ENCODE data around the gene S100A5. TPM values are rescaled to one million over a fixed set of nuclear protein-coding genes. Genes with fewer than 3 reads are reported as not detected.

S100A5 gene
- total RNA-seq, 1 donor from 2014 or later, result not detected

DNA sequence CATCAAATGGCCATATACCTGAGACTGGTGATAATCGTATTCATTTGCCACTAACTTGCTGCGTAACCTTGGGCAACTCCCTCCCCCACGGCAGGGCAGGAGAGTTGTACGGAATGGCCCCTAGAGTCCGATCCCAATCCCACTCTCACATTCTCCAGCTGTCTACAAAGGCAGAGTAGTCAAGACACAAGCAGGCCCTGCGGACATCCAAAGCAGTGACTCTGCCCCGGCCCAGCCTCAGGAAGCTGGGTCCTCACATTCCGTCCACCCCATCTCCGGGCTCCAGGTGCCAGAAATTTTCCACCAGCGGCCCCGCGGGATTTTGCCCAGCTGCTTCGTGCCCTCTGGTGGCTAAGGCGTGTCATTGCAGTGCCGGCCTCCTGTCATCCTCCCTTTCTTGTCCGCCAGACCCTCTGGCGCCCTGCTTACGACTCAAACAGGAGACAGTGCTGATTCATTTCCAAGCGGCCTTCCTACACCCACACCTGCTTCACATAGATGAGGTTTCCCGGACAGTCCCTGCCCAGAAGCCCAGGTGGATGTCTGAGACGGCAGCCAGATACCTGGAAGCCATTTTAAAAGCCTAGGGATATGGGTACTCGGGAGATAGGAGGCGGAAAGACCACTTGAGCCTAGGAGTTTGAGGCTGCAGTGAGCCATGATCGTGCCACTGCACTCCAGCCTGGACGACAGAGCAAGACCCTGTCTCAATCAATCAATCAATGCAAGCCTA is 27.8 kb upstream of the S100A5 start:
- Mint-ChIP-seq H3K9me3 (no peaks in the 10 kb centered on the region), H3K36me3 (ENCODE audit: low read depth) (no peaks in the 10 kb centered on the region), H3K4me1 (peaks cover 56% of the 10 kb centered on the region), H3K27ac (ENCODE audit: unreplicated experiment) (peak overlapping the region; percentile 97), H3K27me3 (ENCODE audit: low read depth) (no peaks in the 10 kb centered on the region), H3K4me3 (peak overlapping the region; percentile 71)
- TF ChIP-seq, protein P1, sequence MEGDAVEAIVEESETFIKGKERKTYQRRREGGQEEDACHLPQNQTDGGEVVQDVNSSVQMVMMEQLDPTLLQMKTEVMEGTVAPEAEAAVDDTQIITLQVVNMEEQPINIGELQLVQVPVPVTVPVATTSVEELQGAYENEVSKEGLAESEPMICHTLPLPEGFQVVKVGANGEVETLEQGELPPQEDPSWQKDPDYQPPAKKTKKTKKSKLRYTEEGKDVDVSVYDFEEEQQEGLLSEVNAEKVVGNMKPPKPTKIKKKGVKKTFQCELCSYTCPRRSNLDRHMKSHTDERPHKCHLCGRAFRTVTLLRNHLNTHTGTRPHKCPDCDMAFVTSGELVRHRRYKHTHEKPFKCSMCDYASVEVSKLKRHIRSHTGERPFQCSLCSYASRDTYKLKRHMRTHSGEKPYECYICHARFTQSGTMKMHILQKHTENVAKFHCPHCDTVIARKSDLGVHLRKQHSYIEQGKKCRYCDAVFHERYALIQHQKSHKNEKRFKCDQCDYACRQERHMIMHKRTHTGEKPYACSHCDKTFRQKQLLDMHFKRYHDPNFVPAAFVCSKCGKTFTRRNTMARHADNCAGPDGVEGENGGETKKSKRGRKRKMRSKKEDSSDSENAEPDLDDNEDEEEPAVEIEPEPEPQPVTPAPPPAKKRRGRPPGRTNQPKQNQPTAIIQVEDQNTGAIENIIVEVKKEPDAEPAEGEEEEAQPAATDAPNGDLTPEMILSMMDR (conservative IDR thresholded peaks at IDR 0.05), result peak; percentile 99
- peak; percentile 96 for DNase-seq (ENCODE audit: low read depth, low spot score)

DNA sequence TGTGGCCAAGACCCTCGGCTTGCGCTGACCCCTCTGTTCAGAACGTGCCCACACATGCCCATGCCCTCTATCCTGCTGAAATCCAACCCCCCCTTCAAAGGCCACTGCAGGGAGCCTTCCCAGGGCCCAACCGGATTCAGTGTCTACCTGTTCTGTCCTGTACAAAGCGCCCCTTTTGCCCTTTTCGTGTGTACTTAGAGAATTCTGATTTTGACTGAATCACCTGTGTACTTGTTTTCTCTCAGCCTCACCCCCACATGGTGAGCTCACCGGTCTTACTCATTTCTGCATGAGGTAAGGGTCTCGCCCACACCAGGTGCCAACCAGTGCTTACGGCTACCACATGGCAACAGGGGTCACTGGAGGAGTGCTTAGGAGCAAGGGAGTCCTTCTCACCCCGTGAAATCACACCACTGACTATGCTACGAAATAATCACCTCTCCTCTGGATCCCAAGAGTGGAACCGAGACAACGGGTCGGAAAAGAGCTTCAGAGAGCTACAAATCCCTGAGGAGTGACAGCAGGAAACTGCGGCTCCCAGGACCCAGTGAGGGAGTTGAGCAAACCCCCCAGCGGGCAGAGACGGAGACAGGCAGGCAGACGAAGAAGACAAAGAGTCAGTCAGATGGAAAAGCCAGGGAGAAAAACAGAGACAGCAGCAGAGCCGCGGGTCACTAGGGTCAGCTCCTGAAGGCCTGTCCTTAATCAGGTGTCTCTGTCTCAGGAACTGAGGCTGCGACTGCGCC is 27.1 kb upstream of the S100A5 start:
- Mint-ChIP-seq H3K36me3 (ENCODE audit: low read depth) (no peaks in the 10 kb centered on the region), H3K4me1 (peaks cover 50% of the 10 kb centered on the region), H3K27me3 (ENCODE audit: low read depth) (no peaks in the 10 kb centered on the region), H3K9me3 (no peaks in the 10 kb centered on the region), H3K27ac (ENCODE audit: unreplicated experiment) (peak overlapping the region; percentile 97), H3K4me3 (peak overlapping the region; percentile 71)
- TF ChIP-seq, protein P1 (conservative IDR thresholded peaks at IDR 0.05), result no peak
- no peak for DNase-seq (ENCODE audit: low read depth, low spot score)

DNA sequence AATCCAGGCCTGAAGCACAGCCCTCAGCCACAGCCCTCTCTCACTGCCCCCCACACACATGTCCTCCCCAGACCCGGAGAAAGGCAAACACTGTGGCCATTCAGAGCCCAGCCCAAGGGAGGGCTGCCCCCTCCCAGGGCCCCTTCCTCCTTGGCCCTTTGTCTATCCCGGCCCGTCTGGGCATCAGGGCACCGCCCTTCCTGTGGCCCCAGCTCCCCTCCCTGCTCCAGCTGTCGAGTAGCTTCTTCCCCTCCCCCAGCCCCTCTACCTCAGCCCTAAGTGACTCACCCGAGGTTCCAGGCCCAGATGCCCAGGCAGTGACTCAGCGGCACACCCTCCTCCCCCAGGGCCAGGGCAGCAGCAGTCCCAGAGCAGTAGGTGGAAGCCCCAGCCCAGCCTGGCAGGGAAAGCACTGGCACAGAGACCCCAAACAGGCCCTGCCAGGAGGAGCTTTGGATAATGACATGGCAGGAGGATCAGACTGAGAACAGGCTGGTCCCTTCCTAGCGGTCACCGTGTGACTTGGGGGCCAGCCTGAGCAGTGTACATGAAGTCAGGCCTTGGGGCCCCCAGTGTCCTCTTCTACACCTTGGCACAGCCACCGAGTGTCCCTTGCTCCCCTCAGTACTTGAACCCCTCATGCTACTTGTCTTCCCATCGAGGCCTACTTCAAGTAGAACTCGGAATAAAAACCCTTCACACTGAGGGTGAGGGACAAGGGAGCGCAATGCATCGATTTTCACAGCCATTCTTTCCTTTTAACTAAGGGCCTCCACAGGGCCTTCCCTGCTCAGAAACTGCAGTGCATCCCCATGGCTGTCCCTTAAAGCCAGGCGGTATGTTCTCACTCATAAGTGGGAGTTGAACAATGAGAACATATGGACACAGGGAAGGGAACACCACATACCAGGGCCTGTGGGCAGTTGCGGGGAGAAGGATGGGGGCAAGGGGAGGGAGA is 26.0 kb upstream of the S100A5 start:
- no peaks in the 10 kb centered on the region for H3K27me3 Mint-ChIP-seq (ENCODE audit: low read depth)
- peak; percentile 40 for DNase-seq (ENCODE audit: low read depth, low spot score)
- H3K4me1 Mint-ChIP-seq, result peaks cover 43% of the 10 kb centered on the region
- TF ChIP-seq, protein P1 (conservative IDR thresholded peaks at IDR 0.05), result no peak
- no peaks in the 10 kb centered on the region for H3K36me3 Mint-ChIP-seq (ENCODE audit: low read depth)
- peak overlapping the region; percentile 98 for H3K27ac Mint-ChIP-seq (ENCODE audit: unreplicated experiment)
- peak overlapping the region; percentile 64 for H3K4me3 Mint-ChIP-seq
- no peaks in the 10 kb centered on the region for H3K9me3 Mint-ChIP-seq

DNA sequence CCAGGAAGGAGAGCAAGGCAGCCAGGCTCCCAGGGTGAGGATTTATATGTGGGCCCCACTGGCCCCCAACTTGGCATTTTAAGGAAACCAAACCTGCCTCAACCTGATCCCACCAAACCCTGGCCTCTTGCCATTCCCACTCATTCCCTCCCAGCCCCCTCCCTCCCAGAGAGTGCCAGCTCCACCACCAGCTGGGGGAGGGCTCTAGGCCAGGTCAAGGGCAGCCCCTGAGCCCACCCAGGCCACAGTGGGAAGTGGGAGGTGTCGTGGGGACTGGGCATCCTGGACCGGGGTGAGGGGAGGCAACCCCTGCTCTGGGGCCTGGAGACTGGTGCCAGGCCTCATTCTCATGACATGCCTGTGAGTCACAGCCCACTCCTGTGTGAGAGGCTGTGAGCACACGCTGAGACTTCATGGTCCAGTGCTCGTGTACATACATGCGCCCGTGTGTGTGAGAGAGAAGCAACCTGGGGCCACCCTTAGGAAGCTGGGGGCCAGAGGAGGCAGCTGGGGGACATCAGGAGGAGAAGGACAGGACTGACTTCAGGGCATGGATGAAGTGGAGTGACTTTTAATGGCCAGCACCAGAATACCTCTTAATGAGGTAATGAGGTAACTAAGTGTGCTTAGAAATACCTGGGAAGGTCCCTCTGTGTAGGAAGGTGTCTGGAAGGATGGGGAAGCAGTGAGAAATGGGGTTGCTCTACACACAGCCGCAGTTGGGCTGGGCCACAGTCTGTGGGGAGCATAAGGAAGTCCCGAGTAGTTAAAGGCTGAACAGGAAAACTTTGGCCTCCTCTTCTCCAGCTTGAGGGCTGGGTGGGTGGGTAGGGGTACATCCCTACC is 25.0 kb upstream of the S100A5 start, which contains the start of gene S100A2:
S100A2 (minus strand) TSS at position 316 of the 846 bp plus-strand sequence. CDS start 1,967 bp downstream, outside the sequence.
- no peaks in the 10 kb centered on the region for H3K36me3 Mint-ChIP-seq (ENCODE audit: low read depth)
- DNase-seq (ENCODE audit: low read depth, low spot score), result no peak
- H3K9me3 Mint-ChIP-seq, result no peaks in the 10 kb centered on the region
- peak within 1 kb of the TSS; percentile 64 for H3K4me3 Mint-ChIP-seq
- TF ChIP-seq, protein P1 (conservative IDR thresholded peaks at IDR 0.05), result no peak
- H3K27me3 Mint-ChIP-seq (ENCODE audit: low read depth), result no peaks in the 10 kb centered on the region
- H3K4me1 Mint-ChIP-seq, result peaks cover 40% of the 10 kb centered on the region
- peak within 1 kb of the TSS; percentile 99 for H3K27ac Mint-ChIP-seq (ENCODE audit: unreplicated experiment)
